Stomach (tissue), 4 donors: ENCODE data around the gene PSMB2.

ENCODE experiments used
- EP300 ChIP-seq: sonication (generic); formaldehyde crosslinking; IDR thresholded peaks from one replicate; pipeline ENCODE4 v1.6.1; 2017; ENCODE audit warnings: antibody characterized with exemption
- POLR2A ChIP-seq, 4 donors: fragments of 450-650 bp; IDR thresholded peaks; one replicate each; pipeline ENCODE4 v1.6.1; 2016; ENCODE audit warnings: antibody characterized with exemption in 4 of 4, control low read depth in 2 of 4, mild to moderate bottlenecking in 1 of 4, moderate library complexity in 1 of 4

DNA sequence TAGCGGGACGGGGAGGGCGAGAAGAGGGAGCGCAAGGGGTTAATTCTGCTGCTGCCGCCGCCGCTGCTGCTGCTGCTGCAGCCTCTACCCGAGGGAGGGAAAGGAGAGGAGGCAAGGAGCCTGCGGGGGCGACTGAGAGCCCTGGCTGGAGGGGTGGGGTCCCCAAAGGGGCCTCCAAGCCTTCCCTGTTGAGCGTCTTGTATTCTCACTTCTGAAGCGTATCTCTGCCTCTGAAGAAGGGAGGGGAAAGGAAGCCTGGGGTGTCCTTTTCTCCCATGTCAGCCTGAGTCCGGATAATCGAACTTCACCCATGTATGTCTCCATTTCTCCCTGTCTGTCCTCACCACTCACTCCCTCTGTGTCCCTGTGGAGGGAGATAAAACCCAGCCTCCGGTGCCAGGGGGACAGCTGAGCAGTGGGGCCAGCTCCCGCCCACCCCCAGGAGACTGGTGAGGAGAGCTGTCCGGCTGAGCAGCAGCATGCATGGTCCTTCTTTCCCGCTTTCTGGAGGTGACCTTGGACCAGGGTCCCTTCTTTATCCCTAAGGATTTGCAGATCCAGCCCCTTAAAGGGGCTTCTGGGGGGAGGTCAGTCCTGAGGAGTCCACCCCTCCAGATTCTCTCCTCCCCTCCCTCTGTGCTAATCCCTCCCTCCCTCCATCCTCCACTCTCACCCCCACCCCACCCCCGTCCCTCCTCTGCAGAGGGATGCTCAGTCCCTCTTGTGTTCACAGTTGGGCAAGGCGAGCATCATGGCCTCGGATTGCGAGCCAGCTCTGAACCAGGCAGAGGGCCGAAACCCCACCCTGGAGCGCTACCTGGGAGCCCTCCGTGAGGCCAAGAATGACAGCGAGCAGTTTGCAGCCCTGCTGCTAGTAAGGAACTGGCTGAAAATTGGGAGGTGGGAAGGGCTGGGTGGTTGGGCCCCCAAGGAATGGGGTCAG lies 82.7 kb downstream of the PSMB2 start:
- TF ChIP-seq POLR2A (IDR thresholded peaks at IDR 0.05) (no peak), EP300 (no peak)
